ENCODE measurements around the gene HPN. TPM values are rescaled to one million over a fixed set of nuclear protein-coding genes. Genes with fewer than 3 reads are reported as not detected.

Gene HPN
- total and polyA plus RNA-seq, 7 experiments from 2014 or later: not detected

- POLR2A ChIA-PET: interaction anchor here (0.7 kb wide), 1 partner anchor 13 kb away, joined by 3 read pairs; no protein-coding TSS in a partner anchor
- CTCF ChIA-PET: interaction anchor here (0.6 to 0.7 kb wide), 2 partner anchors 16 to 280 kb away, joined by 3 read pairs; no protein-coding TSS in a partner anchor
- no peak overlapping the region for H3K4me3 Mint-ChIP-seq
Observed at GRCh38 chr19:35034588-35035382, 6.7 kb upstream of the HPN start.

GRCh38 chr19:35037716-35038622 lies 3.6 kb upstream of the HPN start:
- CTCF ChIA-PET: interaction anchor here (0.5 to 1.4 kb wide), 2 partner anchors 25 to 171 kb away, joined by 3 to 4 read pairs; no protein-coding TSS in a partner anchor
- no peaks in the 10 kb centered on the region for H3K36me3 ChIP-seq (ENCODE audit: control insufficient read depth in 2 of 3, insufficient read depth in 3 of 3, low read length in 3 of 3)
- H3K27me3 Mint-ChIP-seq: peaks cover 0 to 41% (median 5%) of the 10 kb centered on the region in 5 donors
- peaks cover 15 to 16% of the 10 kb centered on the region in 2 donors for H3K4me1 ChIP-seq (ENCODE audit: control insufficient read depth in 2 of 2, insufficient read depth in 2 of 2, low read length in 2 of 2)
- H3K27ac Mint-ChIP-seq: peak overlapping the region in 1 of 9 donors; percentile 47
- H3K4me3 ChIP-seq (ENCODE audit: low read length): no peak overlapping the region
- no peaks in the 10 kb centered on the region for H3K36me3 Mint-ChIP-seq
- DNase-seq (no peak), ATAC-seq (no peak)
- no peak overlapping the region for H3K27ac ChIP-seq (ENCODE audit: low read depth, low read length)
- no peaks in the 10 kb centered on the region for H3K27me3 ChIP-seq (ENCODE audit: control insufficient read depth in 2 of 2, insufficient read depth in 2 of 2, low read length in 2 of 2)
- H3K4me1 Mint-ChIP-seq: peaks cover 8 to 39% (median 31%) of the 10 kb centered on the region in 7 donors
- peak overlapping the region in 1 of 10 donors; percentile 25 for H3K4me3 Mint-ChIP-seq
- POLR2A ChIA-PET: interaction anchor here (0.6 to 1.0 kb wide), 3 partner anchors 20 to 174 kb away, joined by 3 to 7 read pairs (median 3); no protein-coding TSS in a partner anchor
- no peaks in the 10 kb centered on the region for H3K9me3 ChIP-seq (ENCODE audit: control insufficient read depth in 2 of 3, low read length in 3 of 3)
- H3K9me3 Mint-ChIP-seq: no peaks in the 10 kb centered on the region
- intact Hi-C loops (cut with micrococcal nuclease): no loop called here

More at GRCh38 chr19:35034588-35035382, 6.7 kb upstream of the HPN start:
- Mint-ChIP-seq H3K36me3 (no peaks in the 10 kb centered on the region), H3K9me3 (no peaks in the 10 kb centered on the region), H3K27ac (no peak overlapping the region), H3K4me1 (peaks cover 5 to 24% (median 18%) of the 10 kb centered on the region in 7 donors), H3K27me3 (peaks cover 13 to 39% (median 16%) of the 10 kb centered on the region in 5 donors)
- H3K4me3 ChIP-seq (ENCODE audit: low read length): no peak overlapping the region
- peaks cover 0 to 2% of the 10 kb centered on the region in 2 donors for H3K4me1 ChIP-seq (ENCODE audit: control insufficient read depth in 2 of 2, insufficient read depth in 2 of 2, low read length in 2 of 2)
- peaks cover 0 to 5% of the 10 kb centered on the region in 2 donors for H3K27me3 ChIP-seq (ENCODE audit: control insufficient read depth in 2 of 2, insufficient read depth in 2 of 2, low read length in 2 of 2)
- no peaks in the 10 kb centered on the region for H3K36me3 ChIP-seq (ENCODE audit: control insufficient read depth in 2 of 3, insufficient read depth in 3 of 3, low read length in 3 of 3)
- H3K27ac ChIP-seq (ENCODE audit: low read depth, low read length): no peak overlapping the region
- intact Hi-C loops (cut with micrococcal nuclease): no loop called here
- H3K9me3 ChIP-seq (ENCODE audit: control insufficient read depth in 2 of 3, low read length in 3 of 3): no peaks in the 10 kb centered on the region
- ATAC-seq: no peak
- DNase-seq: no peak

DNA sequence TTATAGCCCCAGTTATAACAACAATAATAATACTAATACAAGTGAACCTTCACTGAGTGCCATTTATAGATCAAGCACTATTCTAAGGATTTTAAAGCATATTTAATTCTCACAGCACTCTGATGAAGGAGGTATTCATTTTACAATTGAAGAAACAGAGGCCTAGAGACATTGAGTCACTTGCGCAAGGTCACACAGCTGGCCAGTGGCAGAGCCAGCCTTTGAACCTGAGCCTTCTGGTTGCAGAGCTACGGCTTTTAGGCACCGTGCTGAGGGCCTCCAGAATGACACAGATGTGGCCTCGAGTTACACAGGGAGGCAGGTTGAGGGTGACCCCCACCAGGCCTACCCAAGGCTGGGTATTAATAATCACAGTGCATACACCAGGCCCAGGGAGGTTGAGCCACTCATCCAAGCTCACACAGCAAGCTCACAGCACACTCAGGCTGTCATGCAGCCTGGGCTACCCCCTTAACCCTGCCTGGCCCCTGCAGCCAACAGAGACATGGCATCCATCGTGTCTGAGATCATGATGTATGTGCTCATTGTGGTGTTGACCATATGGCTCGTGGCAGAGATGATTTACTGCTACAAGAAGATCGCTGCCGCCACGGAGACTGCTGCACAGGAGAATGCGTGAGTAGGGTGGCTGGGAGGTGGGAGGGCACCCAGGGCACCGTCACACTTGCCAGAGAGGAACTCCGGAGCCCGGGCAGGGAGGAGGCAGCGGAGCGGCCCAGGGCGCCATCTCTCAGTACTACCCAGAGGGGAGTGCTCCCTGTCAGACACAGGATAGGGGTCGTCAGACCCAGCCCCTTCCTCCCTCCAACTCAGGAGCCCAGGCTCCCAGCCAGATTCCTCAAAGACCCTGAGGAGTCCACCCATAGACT lies 2.7 kb upstream of the HPN start:
- Mint-ChIP-seq H3K36me3 (no peaks in the 10 kb centered on the region), H3K4me1 (peaks cover 9 to 39% (median 32%) of the 10 kb centered on the region in 7 donors), H3K4me3 (peak overlapping the region in 9 of 10 donors; percentile 27 to 92 (median 58)), H3K27me3 (peaks cover 0 to 34% (median 0%) of the 10 kb centered on the region in 5 donors), H3K27ac (peak overlapping the region in 5 of 9 donors; percentile 9 to 72 (median 36)), H3K9me3 (no peaks in the 10 kb centered on the region)
- Histone ChIP-seq H3K36me3 (ENCODE audit: control insufficient read depth in 2 of 3, insufficient read depth in 3 of 3, low read length in 3 of 3) (no peaks in the 10 kb centered on the region), H3K4me3 (ENCODE audit: low read length) (no peak overlapping the region), H3K9me3 (ENCODE audit: control insufficient read depth in 2 of 3, low read length in 3 of 3) (no peaks in the 10 kb centered on the region), H3K4me1 (ENCODE audit: control insufficient read depth in 2 of 2, insufficient read depth in 2 of 2, low read length in 2 of 2) (peaks cover 15 to 16% of the 10 kb centered on the region in 2 donors), H3K27me3 (ENCODE audit: control insufficient read depth in 2 of 2, insufficient read depth in 2 of 2, low read length in 2 of 2) (no peaks in the 10 kb centered on the region), H3K27ac (ENCODE audit: low read depth, low read length) (no peak overlapping the region)
- ATAC-seq: peak; percentile 36
- ChIA-PET POLR2A (interaction anchor here (0.6 to 1.0 kb wide), 3 partner anchors 21 to 173 kb away, joined by 3 to 7 read pairs (median 3); no protein-coding TSS in a partner anchor), CTCF (interaction anchor here (0.5 to 1.4 kb wide), 2 partner anchors 26 to 172 kb away, joined by 3 to 4 read pairs; no protein-coding TSS in a partner anchor)
- intact Hi-C loops (cut with micrococcal nuclease): no loop called here
- no peak for DNase-seq

DNA sequence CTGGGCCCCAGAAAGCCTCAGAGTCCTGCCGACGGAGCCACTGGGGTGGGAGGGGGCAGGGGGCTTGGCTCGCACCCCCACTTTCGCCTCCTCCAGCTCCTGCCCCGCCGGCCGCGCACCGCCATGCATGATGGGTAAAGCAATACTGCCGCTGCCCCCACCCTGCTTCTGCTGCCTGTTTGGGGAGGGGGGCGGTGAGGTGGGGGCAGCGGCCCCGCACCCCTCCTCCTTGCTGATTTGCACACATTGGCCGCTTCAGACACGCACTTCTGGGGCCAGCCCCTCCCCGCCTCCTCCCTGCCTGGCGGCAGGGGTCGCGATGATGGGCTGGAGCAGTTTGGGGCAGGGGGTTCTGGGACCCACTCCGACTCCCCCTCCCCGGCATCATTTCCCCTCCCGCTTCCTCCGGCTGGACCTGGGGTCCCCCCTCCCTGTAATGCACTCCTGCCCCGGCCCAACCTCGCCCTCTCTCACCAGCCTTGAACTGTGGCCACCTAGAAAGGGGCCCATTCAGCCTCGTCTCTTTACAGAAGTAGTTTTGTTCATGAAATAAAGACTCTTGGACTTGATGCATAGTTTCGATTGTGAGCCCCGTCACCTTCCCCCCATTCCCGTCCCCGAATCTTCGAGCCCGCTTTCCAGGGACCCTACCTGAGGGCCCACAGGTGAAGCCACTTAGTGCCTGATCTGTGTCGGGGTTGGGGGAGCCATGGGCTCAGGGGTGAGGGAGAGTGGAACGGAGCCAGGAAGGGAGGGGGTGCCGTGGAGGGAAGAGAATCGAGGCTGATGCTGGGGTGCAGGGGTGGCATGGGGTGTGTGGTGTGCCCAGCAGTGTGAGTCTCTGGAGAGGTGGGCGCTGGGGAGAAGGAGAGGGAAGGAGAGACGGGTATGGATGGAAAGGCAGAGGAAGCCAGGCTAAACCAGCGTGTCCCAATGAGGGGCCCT lies 1.4 kb upstream of the HPN start:
- H3K9me3 ChIP-seq (ENCODE audit: control insufficient read depth in 2 of 3, low read length in 3 of 3): no peaks in the 10 kb centered on the region
- ChIA-PET POLR2A (no interaction called here), CTCF (no interaction called here)
- peaks cover 22 to 48% (median 42%) of the 10 kb centered on the region in 7 donors for H3K4me1 Mint-ChIP-seq
- peaks cover 0 to 3% (median 0%) of the 10 kb centered on the region in 11 donors for H3K9me3 Mint-ChIP-seq
- H3K27me3 Mint-ChIP-seq: peaks cover 0 to 33% (median 8%) of the 10 kb centered on the region in 5 donors
- no peak overlapping the region for H3K27ac ChIP-seq (ENCODE audit: low read depth, low read length)
- H3K36me3 Mint-ChIP-seq: no peaks in the 10 kb centered on the region
- H3K4me3 Mint-ChIP-seq: peak overlapping the region; percentile 18 to 92 (median 82)
- no peaks in the 10 kb centered on the region for H3K27me3 ChIP-seq (ENCODE audit: control insufficient read depth in 2 of 2, insufficient read depth in 2 of 2, low read length in 2 of 2)
- peak overlapping the region in 8 of 9 donors; percentile 16 to 77 (median 56) for H3K27ac Mint-ChIP-seq
- H3K4me3 ChIP-seq (ENCODE audit: low read length): peak overlapping the region; percentile 60
- H3K4me1 ChIP-seq (ENCODE audit: control insufficient read depth in 2 of 2, insufficient read depth in 2 of 2, low read length in 2 of 2): peaks cover 15 to 16% of the 10 kb centered on the region in 2 donors
- peak; percentile 17 for ATAC-seq
- DNase-seq: peak in 2 of 9 donors; percentile 19 to 36
- intact Hi-C loops (cut with micrococcal nuclease): loop anchor here (5.0 to 10.0 kb wide), 2 partner anchors 38 to 55 kb away; partner anchors contain the start of gene GRAMD1A (in 1 of the 2)
- no peaks in the 10 kb centered on the region for H3K36me3 ChIP-seq (ENCODE audit: control insufficient read depth in 2 of 3, insufficient read depth in 3 of 3, low read length in 3 of 3)

DNA sequence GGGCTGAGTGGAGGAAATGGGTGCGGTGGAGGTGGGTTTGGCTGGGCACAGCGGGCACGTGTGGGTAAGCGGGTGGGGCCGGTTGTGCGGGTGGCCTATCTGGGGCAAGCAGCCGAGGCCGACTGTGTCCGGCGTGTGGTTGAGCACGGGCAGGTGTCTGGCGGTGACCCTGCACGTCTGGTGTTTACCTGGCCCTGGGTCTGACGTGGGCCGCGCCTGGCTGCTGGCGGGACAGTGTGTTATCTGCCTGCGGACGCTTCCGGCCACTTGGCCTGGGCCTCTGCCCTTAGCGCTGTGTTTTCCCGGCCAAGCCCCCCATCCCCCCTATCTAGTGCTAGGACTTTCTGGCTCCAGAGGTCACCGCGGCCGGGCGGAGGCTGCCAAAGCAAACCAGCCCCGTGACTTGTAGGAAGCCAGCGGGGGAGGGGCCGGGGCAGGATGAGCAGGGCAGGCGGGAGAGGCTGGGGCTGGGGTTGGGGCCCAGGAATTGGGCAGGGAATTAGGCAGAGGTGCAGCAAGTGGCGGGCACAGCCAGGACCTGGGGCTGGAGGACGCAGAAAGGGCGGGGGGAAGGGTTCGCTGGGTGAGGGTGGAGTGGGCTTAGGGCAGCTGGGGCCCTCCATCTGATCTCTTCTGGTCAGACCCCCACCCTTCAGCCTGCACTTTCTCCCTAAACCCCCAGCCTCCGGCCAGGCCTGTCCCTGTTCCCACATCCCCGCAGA lies 534 bp upstream of the HPN start:
- no peaks in the 10 kb centered on the region for H3K36me3 ChIP-seq (ENCODE audit: control insufficient read depth in 2 of 3, insufficient read depth in 3 of 3, low read length in 3 of 3)
- H3K27ac Mint-ChIP-seq: peak overlapping the region in 5 of 9 donors; percentile 20 to 69 (median 52)
- CTCF ChIA-PET: no interaction called here
- H3K4me3 ChIP-seq (ENCODE audit: low read length): peak overlapping the region; percentile 60
- ATAC-seq (peak; percentile 28), DNase-seq (no peak)
- peaks cover 15 to 16% of the 10 kb centered on the region in 2 donors for H3K4me1 ChIP-seq (ENCODE audit: control insufficient read depth in 2 of 2, insufficient read depth in 2 of 2, low read length in 2 of 2)
- no peaks in the 10 kb centered on the region for H3K9me3 ChIP-seq (ENCODE audit: control insufficient read depth in 2 of 3, low read length in 3 of 3)
- no peaks in the 10 kb centered on the region for H3K36me3 Mint-ChIP-seq
- POLR2A ChIA-PET: interaction anchor here (1.7 kb wide), 1 partner anchor 46 kb away, joined by 4 read pairs; no protein-coding TSS in a partner anchor
- peaks cover 30 to 56% (median 50%) of the 10 kb centered on the region in 7 donors for H3K4me1 Mint-ChIP-seq
- H3K27ac ChIP-seq (ENCODE audit: low read depth, low read length): no peak overlapping the region
- H3K27me3 Mint-ChIP-seq: peaks cover 0 to 33% (median 10%) of the 10 kb centered on the region in 5 donors
- H3K4me3 Mint-ChIP-seq: peak overlapping the region; percentile 18 to 92 (median 82)
- intact Hi-C loops (cut with micrococcal nuclease): loop anchor here (5.0 to 10.0 kb wide), 2 partner anchors 39 to 54 kb away; partner anchors contain the start of gene GRAMD1A (in 1 of the 2)
- H3K9me3 Mint-ChIP-seq: peaks cover 0 to 3% (median 0%) of the 10 kb centered on the region in 11 donors
- no peaks in the 10 kb centered on the region for H3K27me3 ChIP-seq (ENCODE audit: control insufficient read depth in 2 of 2, insufficient read depth in 2 of 2, low read length in 2 of 2)
